ENCODE measurements around the gene PTPRA.

DNA sequence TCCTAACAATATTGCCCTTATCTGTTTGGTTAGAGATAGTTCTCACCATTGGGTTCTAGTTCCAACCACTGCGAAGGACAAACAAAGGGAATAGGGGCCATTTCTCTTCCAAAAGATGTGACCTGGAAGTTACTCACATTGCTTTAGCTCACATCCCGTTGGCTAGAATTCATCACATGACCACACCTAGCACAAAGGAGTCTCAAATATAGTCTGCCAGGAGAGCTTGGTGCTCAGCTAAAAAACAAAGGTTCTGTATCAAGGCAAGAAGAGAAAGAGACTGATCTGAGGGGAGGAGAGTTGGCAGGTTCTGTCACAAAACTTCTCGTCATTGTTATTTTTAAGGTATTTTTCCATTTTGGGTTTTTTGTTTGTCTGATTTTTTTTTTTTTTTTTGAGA, 100.3 kb downstream of the PTPRA start:
- TF ChIP-seq, protein P1, sequence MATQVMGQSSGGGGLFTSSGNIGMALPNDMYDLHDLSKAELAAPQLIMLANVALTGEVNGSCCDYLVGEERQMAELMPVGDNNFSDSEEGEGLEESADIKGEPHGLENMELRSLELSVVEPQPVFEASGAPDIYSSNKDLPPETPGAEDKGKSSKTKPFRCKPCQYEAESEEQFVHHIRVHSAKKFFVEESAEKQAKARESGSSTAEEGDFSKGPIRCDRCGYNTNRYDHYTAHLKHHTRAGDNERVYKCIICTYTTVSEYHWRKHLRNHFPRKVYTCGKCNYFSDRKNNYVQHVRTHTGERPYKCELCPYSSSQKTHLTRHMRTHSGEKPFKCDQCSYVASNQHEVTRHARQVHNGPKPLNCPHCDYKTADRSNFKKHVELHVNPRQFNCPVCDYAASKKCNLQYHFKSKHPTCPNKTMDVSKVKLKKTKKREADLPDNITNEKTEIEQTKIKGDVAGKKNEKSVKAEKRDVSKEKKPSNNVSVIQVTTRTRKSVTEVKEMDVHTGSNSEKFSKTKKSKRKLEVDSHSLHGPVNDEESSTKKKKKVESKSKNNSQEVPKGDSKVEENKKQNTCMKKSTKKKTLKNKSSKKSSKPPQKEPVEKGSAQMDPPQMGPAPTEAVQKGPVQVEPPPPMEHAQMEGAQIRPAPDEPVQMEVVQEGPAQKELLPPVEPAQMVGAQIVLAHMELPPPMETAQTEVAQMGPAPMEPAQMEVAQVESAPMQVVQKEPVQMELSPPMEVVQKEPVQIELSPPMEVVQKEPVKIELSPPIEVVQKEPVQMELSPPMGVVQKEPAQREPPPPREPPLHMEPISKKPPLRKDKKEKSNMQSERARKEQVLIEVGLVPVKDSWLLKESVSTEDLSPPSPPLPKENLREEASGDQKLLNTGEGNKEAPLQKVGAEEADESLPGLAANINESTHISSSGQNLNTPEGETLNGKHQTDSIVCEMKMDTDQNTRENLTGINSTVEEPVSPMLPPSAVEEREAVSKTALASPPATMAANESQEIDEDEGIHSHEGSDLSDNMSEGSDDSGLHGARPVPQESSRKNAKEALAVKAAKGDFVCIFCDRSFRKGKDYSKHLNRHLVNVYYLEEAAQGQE (IDR thresholded peaks at IDR 0.05; ENCODE audit: insufficient replicate concordance, low read depth) = no peak
- TF ChIP-seq, protein P2, sequence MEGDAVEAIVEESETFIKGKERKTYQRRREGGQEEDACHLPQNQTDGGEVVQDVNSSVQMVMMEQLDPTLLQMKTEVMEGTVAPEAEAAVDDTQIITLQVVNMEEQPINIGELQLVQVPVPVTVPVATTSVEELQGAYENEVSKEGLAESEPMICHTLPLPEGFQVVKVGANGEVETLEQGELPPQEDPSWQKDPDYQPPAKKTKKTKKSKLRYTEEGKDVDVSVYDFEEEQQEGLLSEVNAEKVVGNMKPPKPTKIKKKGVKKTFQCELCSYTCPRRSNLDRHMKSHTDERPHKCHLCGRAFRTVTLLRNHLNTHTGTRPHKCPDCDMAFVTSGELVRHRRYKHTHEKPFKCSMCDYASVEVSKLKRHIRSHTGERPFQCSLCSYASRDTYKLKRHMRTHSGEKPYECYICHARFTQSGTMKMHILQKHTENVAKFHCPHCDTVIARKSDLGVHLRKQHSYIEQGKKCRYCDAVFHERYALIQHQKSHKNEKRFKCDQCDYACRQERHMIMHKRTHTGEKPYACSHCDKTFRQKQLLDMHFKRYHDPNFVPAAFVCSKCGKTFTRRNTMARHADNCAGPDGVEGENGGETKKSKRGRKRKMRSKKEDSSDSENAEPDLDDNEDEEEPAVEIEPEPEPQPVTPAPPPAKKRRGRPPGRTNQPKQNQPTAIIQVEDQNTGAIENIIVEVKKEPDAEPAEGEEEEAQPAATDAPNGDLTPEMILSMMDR (IDR thresholded peaks at IDR 0.05; ENCODE audit: insufficient read depth, low read length) = no peak
- TF ChIP-seq POLR2AphosphoS5 (IDR thresholded peaks at IDR 0.05; ENCODE audit: low read depth) (no peak), GABPA (IDR thresholded peaks at IDR 0.05; ENCODE audit: low read depth) (no peak), SPI1 (IDR thresholded peaks at IDR 0.05; ENCODE audit: borderline replicate concordance, low read depth) (no peak)
